Activated gamma-delta T cell (primary cell): Measurements from ENCODE around the gene WASHC1.
"Not testable (repeated sequence)": the region's sequence is repeated elsewhere in the genome, so short reads cannot be mapped to it uniquely, and the experiment has no call there.

Source experiments
- DNase-seq: peaks from one replicate; lab custom pipeline; 2025; lab: John Stamatoyannopoulos, UW

The WASHC1 gene

GRCh38 chr9:14129-14809, 15.0 kb downstream of the WASHC1 start:
- not testable (repeated sequence) for DNase-seq

GRCh38 chr9:11206-11605, 18.1 kb downstream of the WASHC1 start:
- not testable (repeated sequence) for DNase-seq

DNA sequence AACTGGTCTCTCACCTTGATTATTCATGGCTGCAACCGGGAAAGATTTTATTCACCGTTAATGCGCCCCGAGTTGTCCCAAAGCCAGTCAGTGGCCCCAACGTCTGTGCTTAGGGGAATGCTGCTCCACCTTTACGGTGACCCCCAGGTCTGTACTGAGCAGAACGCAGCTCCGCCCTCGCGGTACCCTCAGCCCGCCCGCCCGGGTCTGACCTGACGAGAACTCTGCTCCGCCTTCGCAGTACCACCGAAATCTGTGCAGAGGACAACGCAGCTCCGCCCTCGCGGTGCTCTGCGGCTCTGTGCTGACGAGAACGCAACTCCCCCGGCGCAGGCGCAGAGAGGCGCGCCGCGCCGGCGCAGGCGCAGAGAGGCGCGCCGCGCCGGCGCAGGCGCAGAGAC, 18.6 kb downstream of the WASHC1 start:
- DNase-seq = not testable (repeated sequence)

GRCh38 chr9:10207-10606, 19.0 kb downstream of the WASHC1 start:
- not testable (repeated sequence) for DNase-seq
